Activated naive CD4-positive, alpha-beta T cell treated with anti-CD3 and anti-CD28 coated beads, Interleukin-2, amount 10 ng/mL, durations not matched to agents 7 days and 5 days (primary cell): ENCODE measurements around the gene CNTN5.
"Not testable (repeated sequence)": the region's sequence is repeated elsewhere in the genome, so short reads cannot be mapped to it uniquely, and the experiment has no call there.

Source experiments
- CTCF ChIA-PET: fragments of 350-600 bp; sonication (Branson Sonifier 250); formaldehyde crosslinking; loops from one replicate; lab custom pipeline; 2021; ENCODE audit warnings: antibody characterized with exemption; lab: Charles Lee
- DNase-seq: peaks from one replicate; pipeline ENCODE4 v3.0.0-alpha.2; 2020
- H3K27ac Mint-ChIP-seq: one replicate; pipeline ENCODE4 v1.8.0; 2021; ENCODE audit warnings: mild to moderate bottlenecking, moderate library complexity, mixed read lengths
- H3K27me3 Mint-ChIP-seq: one replicate; pipeline ENCODE4 v1.8.0; 2021; ENCODE audit warnings: mild to moderate bottlenecking, mixed read lengths
- H3K36me3 Mint-ChIP-seq: one replicate; pipeline ENCODE4 v1.8.0; 2021; ENCODE audit warnings: mixed read lengths
- H3K4me1 Mint-ChIP-seq: one replicate; pipeline ENCODE4 v1.8.0; 2021; ENCODE audit warnings: mixed read lengths
- H3K4me3 Mint-ChIP-seq: one replicate; pipeline ENCODE4 v1.8.0; 2021; ENCODE audit warnings: mild to moderate bottlenecking, moderate library complexity, mixed read lengths
- H3K9me3 Mint-ChIP-seq: one replicate; pipeline ENCODE4 v1.8.0; 2021; ENCODE audit warnings: mixed read lengths

CNTN5 gene

DNA sequence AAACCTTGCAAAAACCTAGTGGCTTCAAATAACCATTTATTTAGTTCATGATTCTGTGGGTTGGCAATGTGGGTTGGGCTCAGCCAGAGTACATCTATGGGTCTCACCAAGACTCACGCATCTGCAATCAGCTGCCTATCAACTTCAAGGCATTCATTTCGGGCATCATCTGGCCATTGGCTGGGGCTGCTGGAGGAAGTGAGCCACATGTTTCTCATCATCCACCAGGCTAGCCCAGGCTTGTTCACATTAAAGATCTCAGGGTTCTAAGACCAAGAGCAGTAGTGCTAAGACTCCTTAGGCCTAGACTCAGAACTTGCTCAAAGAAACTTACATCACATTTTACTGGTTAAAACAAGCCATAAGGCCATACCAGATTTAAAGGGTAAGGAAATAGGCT lies 1187.5 kb downstream of the CNTN5 start:
- DNase-seq = no peak
- Mint-ChIP-seq H3K4me1 (no peaks in the 10 kb centered on the region), H3K27ac (no peak overlapping the region), H3K36me3 (no peaks in the 10 kb centered on the region), H3K27me3 (no peaks in the 10 kb centered on the region), H3K4me3 (no peak overlapping the region), H3K9me3 (peaks cover 3% of the 10 kb centered on the region)
- CTCF ChIA-PET = no interaction called here

DNA sequence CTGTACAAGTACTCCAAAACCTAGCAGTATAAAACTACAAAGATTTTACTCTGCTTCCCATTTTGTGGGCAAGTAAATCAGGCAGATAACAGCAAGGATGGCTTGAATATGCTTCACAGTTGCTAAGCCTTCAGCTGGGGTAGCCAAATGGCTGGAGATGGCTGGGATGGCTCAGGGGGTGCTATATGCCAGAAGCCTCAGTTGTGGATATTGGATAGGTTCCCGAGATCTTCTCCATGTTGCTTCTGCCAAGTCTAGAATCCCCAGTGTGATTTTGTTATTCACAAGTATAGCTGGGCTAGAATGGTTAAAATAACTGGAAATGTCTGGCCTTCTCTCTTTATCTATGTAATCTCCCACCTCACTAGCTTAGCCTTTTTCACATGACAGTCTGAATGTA lies 1194.0 kb downstream of the CNTN5 start:
- CTCF ChIA-PET = interaction anchor here (0.7 kb wide), 1 partner anchor 1957 kb away, joined by 3 read pairs; no protein-coding TSS in a partner anchor
- no peak overlapping the region for H3K4me3 Mint-ChIP-seq
- H3K9me3 Mint-ChIP-seq = peaks cover 18% of the 10 kb centered on the region
- H3K36me3 Mint-ChIP-seq = no peaks in the 10 kb centered on the region
- H3K27me3 Mint-ChIP-seq = no peaks in the 10 kb centered on the region
- H3K4me1 Mint-ChIP-seq = no peaks in the 10 kb centered on the region
- no peak for DNase-seq
- no peak overlapping the region for H3K27ac Mint-ChIP-seq

DNA sequence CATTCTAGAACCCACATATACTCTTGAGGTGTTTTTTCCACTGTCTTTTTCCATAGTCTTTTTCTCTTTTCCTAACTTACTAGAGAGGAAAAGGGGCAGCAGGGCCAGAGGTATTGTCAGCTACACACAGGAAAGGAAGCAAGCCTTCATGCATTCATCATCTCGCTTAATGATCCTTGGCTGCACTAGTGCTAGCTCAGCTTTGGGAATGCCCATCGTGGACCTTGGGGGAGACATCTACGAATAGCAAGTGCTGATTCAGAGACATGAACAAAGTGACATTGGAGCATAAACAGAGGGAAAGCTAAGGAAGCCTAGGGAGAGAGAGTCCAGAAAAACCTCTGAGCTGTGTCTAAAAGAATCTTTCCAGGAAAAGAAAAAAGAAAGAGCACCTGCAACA lies 1200.1 kb downstream of the CNTN5 start:
- peaks cover 10% of the 10 kb centered on the region for H3K9me3 Mint-ChIP-seq
- CTCF ChIA-PET = no interaction called here

DNA sequence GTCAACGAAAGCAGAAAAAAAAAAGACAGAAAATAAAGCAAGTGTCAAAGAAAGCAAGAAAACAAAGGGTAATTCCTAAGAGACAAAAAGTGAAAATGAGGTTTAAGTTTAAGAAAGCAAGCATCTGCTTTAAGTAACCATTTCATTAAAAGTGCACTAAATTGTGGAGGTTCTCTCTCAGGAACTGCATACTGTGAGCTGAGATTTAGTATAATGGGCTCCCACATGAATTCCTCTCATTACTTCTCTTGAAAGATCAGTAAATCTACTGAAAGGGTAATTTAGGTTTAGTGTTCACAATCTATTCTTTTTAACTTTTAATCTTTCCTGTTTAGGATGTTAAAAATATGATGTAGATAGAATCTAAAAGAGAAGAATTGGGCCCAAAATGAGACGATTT lies 1201.0 kb downstream of the CNTN5 start:
- no peak overlapping the region for H3K27ac Mint-ChIP-seq
- H3K4me3 Mint-ChIP-seq = no peak overlapping the region
- peaks cover 10% of the 10 kb centered on the region for H3K9me3 Mint-ChIP-seq
- no peaks in the 10 kb centered on the region for H3K4me1 Mint-ChIP-seq
- DNase-seq = no peak
- H3K27me3 Mint-ChIP-seq = no peaks in the 10 kb centered on the region
- CTCF ChIA-PET = no interaction called here
- H3K36me3 Mint-ChIP-seq = no peaks in the 10 kb centered on the region

More for the DNA sequence above, 1200.1 kb downstream of the CNTN5 start:
- Mint-ChIP-seq H3K27me3 (no peaks in the 10 kb centered on the region), H3K27ac (no peak overlapping the region), H3K36me3 (no peaks in the 10 kb centered on the region), H3K4me1 (no peaks in the 10 kb centered on the region), H3K4me3 (no peak overlapping the region)
- DNase-seq = no peak

DNA sequence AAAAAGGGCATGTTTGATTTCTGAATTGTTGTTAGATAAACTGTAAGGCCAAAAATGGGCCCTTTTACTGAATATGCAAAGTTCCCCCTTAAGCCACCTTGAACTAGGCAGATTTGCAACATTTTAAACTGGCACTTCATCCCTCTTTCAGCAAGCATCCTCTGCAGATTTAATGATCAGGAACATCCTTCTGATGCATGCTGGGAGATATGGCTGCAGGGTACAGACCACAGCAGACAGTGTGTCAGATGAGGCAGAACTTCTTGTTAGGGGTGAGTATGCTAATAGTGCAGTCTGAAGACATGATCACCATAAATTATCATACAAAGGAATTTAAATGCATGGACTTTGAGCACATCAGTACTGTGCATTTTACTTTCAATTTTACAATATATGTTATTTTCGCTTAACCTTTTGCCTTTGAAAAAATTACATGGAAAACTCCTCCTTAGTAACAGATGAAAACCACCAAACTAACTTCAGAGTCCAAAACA lies 1203.8 kb downstream of the CNTN5 start:
- no peak overlapping the region for H3K27ac Mint-ChIP-seq
- H3K4me1 Mint-ChIP-seq = no peaks in the 10 kb centered on the region
- H3K36me3 Mint-ChIP-seq = no peaks in the 10 kb centered on the region
- no peaks in the 10 kb centered on the region for H3K27me3 Mint-ChIP-seq
- CTCF ChIA-PET = no interaction called here
- H3K9me3 Mint-ChIP-seq = peaks cover 7% of the 10 kb centered on the region
- no peak overlapping the region for H3K4me3 Mint-ChIP-seq
- DNase-seq = no peak

DNA sequence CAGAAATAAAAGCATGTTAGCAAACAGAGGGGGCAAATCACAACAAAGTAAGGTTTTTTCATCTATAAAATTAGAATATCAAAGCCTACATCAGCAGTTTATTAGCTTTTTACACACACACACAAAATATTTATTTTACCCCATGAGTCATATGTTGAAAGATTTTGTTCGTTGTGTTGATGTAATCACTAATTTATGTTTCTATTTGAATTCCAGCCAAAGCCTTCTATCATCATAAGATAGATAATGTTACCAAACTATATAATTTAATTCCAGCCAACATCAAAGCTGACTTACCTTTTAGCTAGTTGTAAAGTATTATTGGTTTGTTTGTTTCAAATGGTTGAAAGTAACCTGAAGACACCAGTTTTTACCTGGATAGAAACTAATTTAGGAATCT lies 1208.3 kb downstream of the CNTN5 start:
- Mint-ChIP-seq H3K4me3 (no peak overlapping the region), H3K9me3 (peaks cover 12% of the 10 kb centered on the region), H3K4me1 (no peaks in the 10 kb centered on the region), H3K27me3 (no peaks in the 10 kb centered on the region), H3K36me3 (no peaks in the 10 kb centered on the region), H3K27ac (no peak overlapping the region)
- no peak for DNase-seq
- CTCF ChIA-PET = no interaction called here

DNA sequence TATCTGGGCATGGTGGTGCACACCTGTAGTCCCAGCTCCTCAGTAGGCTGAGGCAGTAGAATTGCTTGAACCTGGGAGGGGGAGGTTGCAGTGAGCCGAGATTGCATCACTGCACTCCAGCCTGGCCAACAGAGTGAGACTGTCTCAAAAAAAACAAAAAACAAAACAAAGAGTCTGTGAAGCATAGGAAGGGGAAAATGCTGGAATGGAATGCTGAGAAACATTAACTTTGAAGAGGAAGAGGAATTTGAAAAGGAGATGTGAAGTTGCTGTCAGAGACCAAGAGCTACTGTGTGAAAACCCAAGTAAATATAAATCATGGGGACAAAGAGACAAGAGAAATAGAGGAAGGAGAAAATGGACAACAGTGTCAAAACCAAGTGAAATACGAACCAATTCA lies 1211.3 kb downstream of the CNTN5 start:
- Mint-ChIP-seq H3K4me1 (no peaks in the 10 kb centered on the region), H3K4me3 (no peak overlapping the region), H3K36me3 (no peaks in the 10 kb centered on the region), H3K9me3 (peaks cover 19% of the 10 kb centered on the region), H3K27ac (no peak overlapping the region), H3K27me3 (no peaks in the 10 kb centered on the region)
- no peak for DNase-seq
- CTCF ChIA-PET = no interaction called here

- Mint-ChIP-seq H3K36me3 (no peaks in the 10 kb centered on the region), H3K27me3 (no peaks in the 10 kb centered on the region), H3K4me3 (no peak overlapping the region), H3K9me3 (peaks cover 20% of the 10 kb centered on the region), H3K27ac (no peak overlapping the region), H3K4me1 (no peaks in the 10 kb centered on the region)
- CTCF ChIA-PET = no interaction called here
- DNase-seq = no peak
Measured at GRCh38 chr11:100235085-100235484, 1214.3 kb downstream of the CNTN5 start.

DNA sequence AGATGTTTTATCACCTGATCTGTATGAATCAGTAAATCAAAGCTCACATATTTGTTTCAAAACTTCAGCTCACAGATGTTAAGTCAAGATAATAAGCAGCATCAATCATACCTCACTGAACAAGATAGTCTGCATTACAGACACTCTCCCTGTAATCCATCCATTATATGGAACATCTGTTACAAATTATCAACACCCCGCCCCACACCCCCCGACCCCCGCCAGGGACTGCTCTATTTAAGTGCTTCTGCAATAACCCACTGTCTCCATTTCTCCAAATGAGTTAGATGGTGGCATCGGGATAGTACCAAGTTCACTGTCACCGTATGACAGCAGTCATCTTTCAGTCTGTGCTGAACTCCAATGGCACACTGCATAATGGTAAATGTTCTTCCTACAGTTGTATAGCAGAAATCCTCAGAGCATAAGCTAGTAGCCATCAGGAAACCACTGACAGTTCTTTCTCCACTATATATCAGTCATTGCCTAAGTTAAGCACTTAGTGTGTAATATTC lies 1219.3 kb downstream of the CNTN5 start:
- Mint-ChIP-seq H3K27me3 (no peaks in the 10 kb centered on the region), H3K4me1 (no peaks in the 10 kb centered on the region), H3K4me3 (no peak overlapping the region), H3K36me3 (no peaks in the 10 kb centered on the region), H3K9me3 (peaks cover 11% of the 10 kb centered on the region), H3K27ac (no peak overlapping the region)
- CTCF ChIA-PET = no interaction called here
- DNase-seq = no peak

GRCh38 chr11:100247704-100248103 lies 1227.0 kb downstream of the CNTN5 start:
- H3K27me3 Mint-ChIP-seq = no peaks in the 10 kb centered on the region
- H3K36me3 Mint-ChIP-seq = no peaks in the 10 kb centered on the region
- H3K27ac Mint-ChIP-seq = no peak overlapping the region
- no peaks in the 10 kb centered on the region for H3K4me1 Mint-ChIP-seq
- CTCF ChIA-PET = no interaction called here
- H3K4me3 Mint-ChIP-seq = no peak overlapping the region
- no peak for DNase-seq
- H3K9me3 Mint-ChIP-seq = no peaks in the 10 kb centered on the region

DNA sequence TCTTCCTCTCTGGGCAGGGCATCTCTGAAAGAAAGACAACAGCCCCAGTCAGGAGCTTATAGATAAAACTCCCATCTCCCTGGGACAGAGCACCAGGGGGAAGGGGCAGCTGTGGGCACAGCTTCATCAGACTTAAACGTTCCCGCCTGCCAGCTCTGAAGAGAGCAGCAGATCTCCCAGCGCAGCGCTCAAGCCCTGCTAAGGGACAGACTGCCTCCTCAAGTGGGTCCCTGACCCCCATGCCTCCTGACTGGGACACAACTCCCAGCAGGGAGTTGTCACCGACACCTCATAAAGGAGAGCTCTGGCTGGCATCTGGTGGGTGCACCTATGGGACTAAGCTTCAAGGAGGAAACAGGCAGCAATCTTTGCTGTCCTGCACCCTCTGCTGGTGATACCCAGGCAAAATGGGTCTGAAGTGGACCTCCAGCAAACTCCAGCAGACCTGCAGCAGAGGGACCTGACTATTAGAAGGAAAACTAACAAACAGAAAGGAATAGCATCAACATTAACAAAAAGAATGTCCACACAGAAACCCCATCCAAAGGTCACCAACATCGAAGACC lies 1236.6 kb downstream of the CNTN5 start:
- H3K4me3 Mint-ChIP-seq, H3K27me3 Mint-ChIP-seq, CTCF ChIA-PET, H3K36me3 Mint-ChIP-seq, DNase-seq, H3K27ac Mint-ChIP-seq, H3K4me1 Mint-ChIP-seq: not testable (repeated sequence)
- peaks cover 17% of the 10 kb centered on the region for H3K9me3 Mint-ChIP-seq

DNA sequence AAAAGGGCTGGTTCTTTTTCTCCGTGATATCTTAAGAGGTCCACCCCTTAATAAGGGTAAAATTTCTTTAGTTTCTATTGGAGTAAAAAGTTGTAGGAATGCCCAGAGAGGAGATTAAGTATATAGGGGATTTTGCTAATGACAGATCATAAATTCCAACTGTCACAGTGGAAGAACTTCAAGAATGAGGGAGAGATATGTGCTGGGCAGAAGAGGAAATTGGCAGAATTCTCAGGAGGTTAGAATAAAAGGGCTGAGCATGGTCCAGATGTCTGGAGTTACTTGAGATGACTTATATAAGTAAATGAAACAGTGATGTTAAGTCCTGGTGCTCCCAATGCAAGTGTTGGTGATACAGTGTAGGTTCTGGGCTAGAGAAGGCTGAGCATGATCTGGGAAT lies 1248.8 kb downstream of the CNTN5 start:
- Mint-ChIP-seq H3K4me3 (no peak overlapping the region), H3K4me1 (no peaks in the 10 kb centered on the region), H3K9me3 (peaks cover 20% of the 10 kb centered on the region), H3K36me3 (no peaks in the 10 kb centered on the region), H3K27ac (no peak overlapping the region), H3K27me3 (no peaks in the 10 kb centered on the region)
- no peak for DNase-seq
- CTCF ChIA-PET = no interaction called here

- CTCF ChIA-PET = no interaction called here
- Mint-ChIP-seq H3K36me3 (no peaks in the 10 kb centered on the region), H3K4me3 (no peak overlapping the region), H3K27ac (no peak overlapping the region), H3K9me3 (peaks cover 9% of the 10 kb centered on the region), H3K4me1 (no peaks in the 10 kb centered on the region), H3K27me3 (no peaks in the 10 kb centered on the region)
- no peak for DNase-seq
Measured at GRCh38 chr11:100273066-100273815, 1252.5 kb downstream of the CNTN5 start.

DNA sequence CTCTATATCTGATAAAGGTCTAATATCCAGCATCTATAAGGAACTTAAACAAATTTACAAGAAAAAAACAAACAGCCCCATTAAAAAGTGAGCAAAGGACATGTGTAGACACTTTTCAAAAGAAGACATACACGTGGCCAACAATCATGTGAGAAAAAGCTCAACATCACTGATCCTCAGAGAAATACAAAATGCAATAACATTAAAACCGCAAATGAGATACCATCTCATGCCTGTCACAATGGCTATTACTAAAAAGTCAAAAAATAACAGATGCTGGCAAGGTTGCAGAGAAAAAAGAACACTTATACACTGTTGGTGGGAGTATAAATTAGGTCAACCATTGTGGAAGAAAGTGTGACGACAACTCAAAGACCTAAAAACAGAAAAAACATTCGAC lies 1253.7 kb downstream of the CNTN5 start:
- H3K9me3 Mint-ChIP-seq, CTCF ChIA-PET, H3K27ac Mint-ChIP-seq, H3K36me3 Mint-ChIP-seq, H3K27me3 Mint-ChIP-seq, DNase-seq, H3K4me3 Mint-ChIP-seq, H3K4me1 Mint-ChIP-seq: not testable (repeated sequence)

DNA sequence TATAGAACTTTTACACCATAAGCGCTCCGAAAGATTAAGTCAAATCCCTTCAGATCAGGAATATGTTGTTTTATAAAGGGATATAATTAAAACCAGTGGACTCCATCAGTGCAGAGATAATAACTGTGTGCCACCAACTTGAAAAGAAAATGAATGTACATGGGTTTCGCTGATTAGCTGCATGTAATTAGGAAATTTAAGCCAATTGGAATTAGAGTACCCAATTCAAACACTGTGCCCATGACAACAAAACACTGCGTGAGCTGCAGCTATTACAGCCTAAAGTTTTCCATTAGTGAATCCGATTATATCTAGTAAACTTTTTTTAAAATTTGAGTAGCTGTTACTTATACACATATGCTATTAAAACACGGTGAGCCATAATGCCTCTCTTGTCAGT lies 1274.0 kb downstream of the CNTN5 start:
- no peak overlapping the region for H3K27ac Mint-ChIP-seq
- H3K27me3 Mint-ChIP-seq = no peaks in the 10 kb centered on the region
- CTCF ChIA-PET = no interaction called here
- DNase-seq = no peak
- H3K4me3 Mint-ChIP-seq = no peak overlapping the region
- H3K4me1 Mint-ChIP-seq = no peaks in the 10 kb centered on the region
- H3K9me3 Mint-ChIP-seq = no peaks in the 10 kb centered on the region
- H3K36me3 Mint-ChIP-seq = no peaks in the 10 kb centered on the region
